OCI-LY3 (cell line): Measurements from ENCODE around the gene NT5M.

ENCODE experiments used
- EZH2phosphoT487 ChIP-seq: fragments of 200-600 bp; shearing (Covaris generic); IDR thresholded peaks from 2 replicates; pipeline ENCODE4 v1.6.1; 2018; ENCODE audit warnings: antibody characterized with exemption, mixed run types, low read depth
- TF ChIP-seq, protein P1 (sequence below): fragments of 200-600, 300-600 bp; sonication (generic); IDR thresholded peaks from 2 replicates; pipeline ENCODE4 v1.5.1; 2014; ENCODE audit warnings: antibody characterized with exemption, low read length, low read depth

DNA sequence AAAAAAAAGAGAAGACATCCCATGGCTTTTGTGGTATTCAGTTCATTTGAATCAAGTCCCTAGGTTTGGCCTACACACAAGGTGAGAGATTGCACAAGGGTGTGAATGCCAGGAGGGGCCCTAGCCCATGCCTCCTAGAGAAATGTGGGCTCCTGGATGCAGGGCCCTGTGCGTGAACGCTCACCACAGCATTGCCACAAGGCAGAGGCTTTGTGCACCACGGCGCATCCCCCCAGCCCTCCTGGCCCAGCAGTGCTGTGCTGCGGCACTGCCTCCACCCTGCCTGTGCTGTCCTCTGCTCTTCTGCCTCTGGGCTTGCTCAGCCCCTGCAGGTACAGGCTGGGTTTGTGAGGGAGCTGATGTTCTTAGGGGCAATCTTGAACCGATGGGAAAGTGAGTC, 92.7 kb downstream of the NT5M start:
- TF ChIP-seq EZH2phosphoT487: no peak
- TF ChIP-seq, protein P1, sequence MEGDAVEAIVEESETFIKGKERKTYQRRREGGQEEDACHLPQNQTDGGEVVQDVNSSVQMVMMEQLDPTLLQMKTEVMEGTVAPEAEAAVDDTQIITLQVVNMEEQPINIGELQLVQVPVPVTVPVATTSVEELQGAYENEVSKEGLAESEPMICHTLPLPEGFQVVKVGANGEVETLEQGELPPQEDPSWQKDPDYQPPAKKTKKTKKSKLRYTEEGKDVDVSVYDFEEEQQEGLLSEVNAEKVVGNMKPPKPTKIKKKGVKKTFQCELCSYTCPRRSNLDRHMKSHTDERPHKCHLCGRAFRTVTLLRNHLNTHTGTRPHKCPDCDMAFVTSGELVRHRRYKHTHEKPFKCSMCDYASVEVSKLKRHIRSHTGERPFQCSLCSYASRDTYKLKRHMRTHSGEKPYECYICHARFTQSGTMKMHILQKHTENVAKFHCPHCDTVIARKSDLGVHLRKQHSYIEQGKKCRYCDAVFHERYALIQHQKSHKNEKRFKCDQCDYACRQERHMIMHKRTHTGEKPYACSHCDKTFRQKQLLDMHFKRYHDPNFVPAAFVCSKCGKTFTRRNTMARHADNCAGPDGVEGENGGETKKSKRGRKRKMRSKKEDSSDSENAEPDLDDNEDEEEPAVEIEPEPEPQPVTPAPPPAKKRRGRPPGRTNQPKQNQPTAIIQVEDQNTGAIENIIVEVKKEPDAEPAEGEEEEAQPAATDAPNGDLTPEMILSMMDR: no peak
